ENCODE results near the gene MRPS7. TPM values are rescaled to one million over a fixed set of nuclear protein-coding genes. Genes with fewer than 3 reads are reported as not detected.
A peak's percentile ranks its signal among the peaks of the same experiment; 100 is the strongest.

MRPS7 gene
- total and polyA plus RNA-seq, 10 of the 15 experiments (the other 5 are each of a cell fraction or from before 2014, with no cell fraction given) = 88.4 to 217 (median 109) TPM

DNA sequence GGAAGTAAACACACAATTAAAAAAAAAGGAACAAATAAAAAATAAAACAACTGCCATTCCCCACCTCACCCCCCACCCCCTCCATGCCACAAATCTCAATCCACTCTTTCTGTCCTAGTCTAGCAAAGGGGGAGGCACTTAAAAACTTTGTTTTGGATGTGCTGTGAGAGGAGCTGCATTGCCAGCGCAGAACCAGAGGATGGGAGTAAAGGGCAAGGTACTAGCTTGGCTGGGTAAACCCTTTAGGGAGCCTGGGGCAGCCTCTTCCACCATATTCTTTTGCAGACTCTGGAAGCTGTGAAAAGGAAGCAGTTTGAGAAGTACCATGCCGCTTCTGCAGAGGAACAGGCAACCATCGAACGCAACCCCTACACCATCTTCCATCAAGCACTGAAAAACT lies 1.4 kb downstream of the MRPS7 start:
- Histone ChIP-seq H3K79me2 (ENCODE audit: control insufficient read depth, insufficient read depth, low read length) (peaks cover 53% of the 10 kb centered on the region), H3K36me3 (ENCODE audit: control insufficient read depth in 2 of 2, insufficient read depth in 2 of 2, low read length in 1 of 2) (peaks cover 12 to 14% of the 10 kb centered on the region in 2 experiments), H3K4me1 (ENCODE audit: control insufficient read depth, insufficient read depth, low read length) (peaks cover 9% of the 10 kb centered on the region), H3K4me2 (ENCODE audit: control insufficient read depth, insufficient read depth) (no peak overlapping the region; the same call in 1 of the 2 replicates), H3K27me3 (replicated peaks in 1 of 2; ENCODE audit: control insufficient read depth in 2 of 2, insufficient read depth in 2 of 2, low read length in 1 of 2) (no peaks in the 10 kb centered on the region), H3K4me3 (0 out of 2 replicates have a peak overlapping the region, but pooled peaks have one; percentile 86), H3K9ac (ENCODE audit: control insufficient read depth, insufficient read depth, low read length) (no peak overlapping the region), H3K27ac (ENCODE audit: control insufficient read depth, insufficient read depth) (no peak overlapping the region), H4K20me1 (ENCODE audit: control insufficient read depth, insufficient read depth) (no peaks in the 10 kb centered on the region), H3K9me3 (replicated peaks; ENCODE audit: control insufficient read depth, insufficient read depth, low read length) (no peaks in the 10 kb centered on the region), H2AFZ (ENCODE audit: control insufficient read depth, low read depth, low read length) (no peak overlapping the region)
- DNase-seq (ENCODE audit: low read depth, low spot score) (no peak), ATAC-seq (no peak), FAIRE-seq (no peak)
- in situ Hi-C loops (cut with MboI) = no loop called here
- no TSS peak for BruUV-seq (replicated peaks)
- ChIA-PET SMC1A (ENCODE audit: uncharacterized antibody, unreplicated experiment) (interaction anchor here (0.9 to 5.0 kb wide), 8 partner anchors 7 to 149 kb away, joined by 3 to 62 read pairs (median 4); partner anchors contain the start of gene MIF4GD), POLR2A (interaction anchor here (0.9 to 4.8 kb wide), 7 partner anchors 8 to 154 kb away, joined by 3 to 81 read pairs (median 13); partner anchors contain the start of genes ARMC7, MIF4GD and SLC25A19), RAD21 (ENCODE audit: unreplicated experiment) (interaction anchor here (0.6 to 3.5 kb wide), 9 partner anchors 8 to 484 kb away, joined by 3 to 43 read pairs (median 4); partner anchors contain the start of genes MIF4GD and SLC25A19), CTCF (interaction anchor here (0.7 to 4.8 kb wide), 9 partner anchors 8 to 149 kb away, joined by 3 to 58 read pairs (median 5); partner anchors contain the start of genes GRB2, MIF4GD and SLC25A19)
- TF ChIP-seq, protein P1, sequence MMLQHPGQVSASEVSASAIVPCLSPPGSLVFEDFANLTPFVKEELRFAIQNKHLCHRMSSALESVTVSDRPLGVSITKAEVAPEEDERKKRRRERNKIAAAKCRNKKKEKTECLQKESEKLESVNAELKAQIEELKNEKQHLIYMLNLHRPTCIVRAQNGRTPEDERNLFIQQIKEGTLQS (IDR thresholded peaks at IDR 0.05; ENCODE audit: borderline replicate concordance, extremely low read depth, low read depth, low read length) = no peak
- TF ChIP-seq ETV6 (conservative IDR thresholded peaks at IDR 0.05 in 1 of 2, IDR thresholded peaks at IDR 0.05 in 1 of 2; ENCODE audit: borderline replicate concordance in 1 of 2, low read depth in 1 of 2) (no peak), IKZF2 (IDR thresholded peaks at IDR 0.05) (no peak), FOXK2 (IDR thresholded peaks at IDR 0.05) (no peak)
- TF ChIP-seq, protein P2, sequence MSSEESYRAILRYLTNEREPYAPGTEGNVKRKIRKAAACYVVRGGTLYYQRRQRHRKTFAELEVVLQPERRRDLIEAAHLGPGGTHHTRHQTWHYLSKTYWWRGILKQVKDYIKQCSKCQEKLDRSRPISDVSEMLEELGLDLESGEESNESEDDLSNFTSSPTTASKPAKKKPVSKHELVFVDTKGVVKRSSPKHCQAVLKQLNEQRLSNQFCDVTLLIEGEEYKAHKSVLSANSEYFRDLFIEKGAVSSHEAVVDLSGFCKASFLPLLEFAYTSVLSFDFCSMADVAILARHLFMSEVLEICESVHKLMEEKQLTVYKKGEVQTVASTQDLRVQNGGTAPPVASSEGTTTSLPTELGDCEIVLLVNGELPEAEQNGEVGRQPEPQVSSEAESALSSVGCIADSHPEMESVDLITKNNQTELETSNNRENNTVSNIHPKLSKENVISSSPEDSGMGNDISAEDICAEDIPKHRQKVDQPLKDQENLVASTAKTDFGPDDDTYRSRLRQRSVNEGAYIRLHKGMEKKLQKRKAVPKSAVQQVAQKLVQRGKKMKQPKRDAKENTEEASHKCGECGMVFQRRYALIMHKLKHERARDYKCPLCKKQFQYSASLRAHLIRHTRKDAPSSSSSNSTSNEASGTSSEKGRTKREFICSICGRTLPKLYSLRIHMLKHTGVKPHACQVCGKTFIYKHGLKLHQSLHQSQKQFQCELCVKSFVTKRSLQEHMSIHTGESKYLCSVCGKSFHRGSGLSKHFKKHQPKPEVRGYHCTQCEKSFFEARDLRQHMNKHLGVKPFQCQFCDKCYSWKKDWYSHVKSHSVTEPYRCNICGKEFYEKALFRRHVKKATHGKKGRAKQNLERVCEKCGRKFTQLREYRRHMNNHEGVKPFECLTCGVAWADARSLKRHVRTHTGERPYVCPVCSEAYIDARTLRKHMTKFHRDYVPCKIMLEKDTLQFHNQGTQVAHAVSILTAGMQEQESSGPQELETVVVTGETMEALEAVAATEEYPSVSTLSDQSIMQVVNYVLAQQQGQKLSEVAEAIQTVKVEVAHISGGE (CRISPR knock-in tag; IDR thresholded peaks at IDR 0.05) = no peak
- intact Hi-C loops (cut with micrococcal nuclease; ENCODE audit: unreplicated experiment) = loop anchor here (10.0 kb wide), 1 partner anchor 252 kb away; the partner anchor contains the start of genes CASKIN2 and TSEN54
- 98% methylated on average over 4 of the region's 4 CpGs for WGBS (ENCODE audit: insufficient coverage, insufficient replicate concordance, low lambda C conversion rate, missing lambda C conversion rate)
